Upper lobe of right lung (tissue), 1 donor: ENCODE results near the gene FEM1B. TPM values are rescaled to one million over a fixed set of nuclear protein-coding genes. Genes with fewer than 3 reads are reported as not detected.

Experiments
- ATAC-seq: fragments of 200-7000 bp; cut with Tn5 transposase; one replicate; pipeline ENCODE4 v1.9.1; 2020; ENCODE audit warnings: mild to moderate bottlenecking, moderate library complexity
- DNase-seq: peaks from one replicate; pipeline ENCODE4 v3.0.0-alpha.2; 2020
- H3K27ac ChIP-seq: fragments of 200-600 bp; one replicate; pipeline ENCODE4 v1.8.0; 2022
- H3K27me3 ChIP-seq: fragments of 200-600 bp; one replicate; pipeline ENCODE4 v1.8.0; 2022; ENCODE audit warnings: mild to moderate bottlenecking
- H3K36me3 ChIP-seq: fragments of 200-600 bp; one replicate; pipeline ENCODE4 v1.8.0; 2022
- H3K4me1 ChIP-seq: fragments of 200-600 bp; one replicate; pipeline ENCODE4 v1.8.0; 2022
- H3K4me3 ChIP-seq: fragments of 200-600 bp; one replicate; pipeline ENCODE4 v1.8.0; 2022; ENCODE audit warnings: mild to moderate bottlenecking
- H3K9me3 ChIP-seq: fragments of 200-600 bp; one replicate; pipeline ENCODE4 v1.8.0; 2022
- intact Hi-C: fragments of 100-400 bp; cut with DNase I; formaldehyde crosslinking; loops from one replicate; pipeline ENCODE4 v1.11.0; 2022
- total RNA-seq: library from RNA; stranded (reverse); fragmentation: NEBNext Ultra II Directional; extraction: Animal tissue kit (Norgen Biotek cat#: 25700); gene quantifications from one replicate; pipeline ENCODE4 v1.2.1, GENCODE V29; 2021
- TF ChIP-seq, protein P1 (sequence below): fragments of 200-600 bp; IDR thresholded peaks from one replicate; pipeline ENCODE4 v1.8.0; 2022; ENCODE audit warnings: antibody characterized with exemption
- donor health status: DM: no; HTN: yes; CAD: no; lungs with severe emphysema.

FEM1B gene
- total RNA-seq, 1 donor from 2014 or later, result 42.3 TPM

DNA sequence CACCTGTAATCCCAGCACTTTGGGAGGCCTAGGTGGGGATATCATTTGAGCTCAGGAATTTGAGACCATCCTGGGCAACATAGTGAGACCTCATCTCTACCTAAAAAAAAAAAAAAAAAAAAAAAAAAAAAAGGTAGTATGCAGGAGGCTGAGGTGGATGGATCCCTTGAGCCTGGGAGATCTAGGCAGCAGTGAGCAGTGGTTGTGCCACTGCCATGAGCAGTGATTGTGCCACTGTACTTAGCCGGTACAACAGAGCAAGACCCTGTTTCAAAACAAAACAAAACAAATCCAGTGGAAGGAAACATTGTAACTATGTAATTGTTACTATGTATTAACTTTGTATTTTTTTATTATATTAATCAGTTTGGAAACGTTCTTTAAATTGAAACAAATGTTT lies 5.9 kb downstream of the FEM1B start:
- intact Hi-C loops, result no loop called here
- DNase-seq, result no peak
- H3K36me3 ChIP-seq, result peaks cover 16% of the 10 kb centered on the region
- no peak overlapping the region for H3K4me3 ChIP-seq
- ATAC-seq, result no peak
- TF ChIP-seq, protein P1, sequence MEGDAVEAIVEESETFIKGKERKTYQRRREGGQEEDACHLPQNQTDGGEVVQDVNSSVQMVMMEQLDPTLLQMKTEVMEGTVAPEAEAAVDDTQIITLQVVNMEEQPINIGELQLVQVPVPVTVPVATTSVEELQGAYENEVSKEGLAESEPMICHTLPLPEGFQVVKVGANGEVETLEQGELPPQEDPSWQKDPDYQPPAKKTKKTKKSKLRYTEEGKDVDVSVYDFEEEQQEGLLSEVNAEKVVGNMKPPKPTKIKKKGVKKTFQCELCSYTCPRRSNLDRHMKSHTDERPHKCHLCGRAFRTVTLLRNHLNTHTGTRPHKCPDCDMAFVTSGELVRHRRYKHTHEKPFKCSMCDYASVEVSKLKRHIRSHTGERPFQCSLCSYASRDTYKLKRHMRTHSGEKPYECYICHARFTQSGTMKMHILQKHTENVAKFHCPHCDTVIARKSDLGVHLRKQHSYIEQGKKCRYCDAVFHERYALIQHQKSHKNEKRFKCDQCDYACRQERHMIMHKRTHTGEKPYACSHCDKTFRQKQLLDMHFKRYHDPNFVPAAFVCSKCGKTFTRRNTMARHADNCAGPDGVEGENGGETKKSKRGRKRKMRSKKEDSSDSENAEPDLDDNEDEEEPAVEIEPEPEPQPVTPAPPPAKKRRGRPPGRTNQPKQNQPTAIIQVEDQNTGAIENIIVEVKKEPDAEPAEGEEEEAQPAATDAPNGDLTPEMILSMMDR, result no peak
- H3K9me3 ChIP-seq, result no peaks in the 10 kb centered on the region
- H3K27me3 ChIP-seq, result no peaks in the 10 kb centered on the region
- H3K27ac ChIP-seq, result no peak overlapping the region
- peaks cover 64% of the 10 kb centered on the region for H3K4me1 ChIP-seq

DNA sequence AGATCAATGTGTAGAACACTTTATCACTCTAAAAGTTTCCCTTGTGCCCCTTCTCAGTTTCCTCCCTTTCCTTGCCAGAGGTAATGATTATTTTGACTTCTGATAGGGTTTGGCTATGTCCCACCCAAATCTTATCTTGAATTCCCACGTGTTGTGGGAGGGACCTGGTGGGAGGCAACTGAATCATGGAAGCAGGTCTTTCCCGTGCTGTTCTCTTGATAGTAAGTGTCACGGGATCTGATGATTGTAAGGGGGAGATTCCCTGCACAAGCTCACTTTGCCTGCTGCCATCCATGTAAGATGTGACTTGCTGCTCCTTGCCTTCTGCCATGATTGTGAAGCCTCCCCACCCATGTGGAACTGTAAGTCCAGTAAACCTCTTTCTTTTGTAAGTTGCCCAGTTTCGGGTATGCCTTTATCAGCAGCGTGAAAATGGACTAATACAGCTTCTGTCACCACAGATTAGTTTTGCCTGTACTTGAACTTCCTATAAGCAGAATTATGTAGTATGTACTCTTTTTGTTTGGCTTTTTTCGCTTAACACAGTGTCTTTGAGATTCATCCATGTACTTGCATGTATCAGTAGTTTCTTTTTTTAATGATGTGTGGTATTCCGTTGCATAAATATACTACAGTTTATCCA lies 7.2 kb downstream of the FEM1B start:
- DNase-seq (no peak), ATAC-seq (no peak)
- no peaks in the 10 kb centered on the region for H3K9me3 ChIP-seq
- no peak overlapping the region for H3K4me3 ChIP-seq
- TF ChIP-seq, protein P1, result no peak
- H3K36me3 ChIP-seq, result peaks cover 20% of the 10 kb centered on the region
- H3K27me3 ChIP-seq, result no peaks in the 10 kb centered on the region
- intact Hi-C loops, result no loop called here
- H3K4me1 ChIP-seq, result peaks cover 57% of the 10 kb centered on the region
- H3K27ac ChIP-seq, result no peak overlapping the region

DNA sequence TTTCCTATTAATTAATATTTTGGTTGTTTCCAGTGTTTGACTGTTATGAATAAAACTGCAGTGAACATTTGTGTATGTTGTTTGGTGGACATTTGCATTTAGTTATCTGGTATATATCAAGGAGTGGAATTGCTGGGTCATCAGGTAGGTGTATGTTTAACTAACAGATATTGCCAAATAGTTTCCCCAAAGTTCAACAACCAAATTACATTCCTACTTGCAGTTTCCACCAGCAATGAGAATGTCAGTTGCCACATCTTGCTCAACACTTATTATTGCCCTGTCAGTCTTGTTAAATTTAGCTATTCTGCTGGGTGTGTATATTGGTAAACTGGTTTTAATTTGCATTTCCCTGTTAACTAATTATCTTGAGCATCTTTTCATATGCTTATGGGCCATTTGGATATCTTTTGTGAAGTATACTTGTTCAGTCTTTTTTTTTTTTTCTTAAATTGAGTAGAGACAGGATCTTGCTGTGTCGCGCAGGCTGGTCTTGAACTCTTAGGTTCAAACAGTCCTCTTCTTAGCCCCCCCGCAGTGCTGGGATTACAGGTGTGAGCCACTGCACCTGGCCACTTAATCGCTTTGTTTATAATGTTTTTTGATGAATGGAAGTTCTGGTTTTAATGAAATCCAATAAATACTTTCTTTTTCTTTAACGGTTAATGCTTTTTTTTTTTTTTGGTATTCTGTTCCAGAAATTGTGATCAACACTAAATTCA lies 7.9 kb downstream of the FEM1B start:
- peaks cover 27% of the 10 kb centered on the region for H3K36me3 ChIP-seq
- intact Hi-C loops, result no loop called here
- DNase-seq (no peak), ATAC-seq (no peak)
- TF ChIP-seq, protein P1, result no peak
- H3K9me3 ChIP-seq, result no peaks in the 10 kb centered on the region
- H3K4me3 ChIP-seq, result no peak overlapping the region
- H3K27ac ChIP-seq, result no peak overlapping the region
- H3K4me1 ChIP-seq, result peaks cover 51% of the 10 kb centered on the region
- H3K27me3 ChIP-seq, result no peaks in the 10 kb centered on the region

DNA sequence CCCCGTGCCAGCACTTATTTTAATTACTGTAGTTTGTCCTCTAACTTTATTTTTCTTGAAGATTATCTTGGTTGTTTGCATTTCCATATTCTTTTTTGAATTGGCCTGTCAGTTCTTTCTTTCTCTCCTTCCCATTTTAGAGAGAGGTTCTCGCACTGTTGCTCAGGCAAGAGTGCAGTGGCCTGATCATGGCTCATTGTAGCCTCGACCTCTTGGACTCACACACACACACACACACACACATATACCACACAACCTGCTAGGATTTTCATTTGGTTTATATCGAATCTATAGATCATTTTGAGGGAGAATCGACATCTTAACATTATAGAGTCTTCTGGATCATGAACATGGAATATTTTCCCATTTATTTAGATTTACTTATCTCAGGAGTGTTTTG lies 8.7 kb downstream of the FEM1B start:
- intact Hi-C loops, result no loop called here
- no peak for ATAC-seq
- Histone ChIP-seq H3K4me1 (peaks cover 44% of the 10 kb centered on the region), H3K27me3 (no peaks in the 10 kb centered on the region), H3K27ac (no peak overlapping the region), H3K9me3 (no peaks in the 10 kb centered on the region), H3K36me3 (peaks cover 35% of the 10 kb centered on the region), H3K4me3 (no peak overlapping the region)
- TF ChIP-seq, protein P1, result no peak
- no peak for DNase-seq

DNA sequence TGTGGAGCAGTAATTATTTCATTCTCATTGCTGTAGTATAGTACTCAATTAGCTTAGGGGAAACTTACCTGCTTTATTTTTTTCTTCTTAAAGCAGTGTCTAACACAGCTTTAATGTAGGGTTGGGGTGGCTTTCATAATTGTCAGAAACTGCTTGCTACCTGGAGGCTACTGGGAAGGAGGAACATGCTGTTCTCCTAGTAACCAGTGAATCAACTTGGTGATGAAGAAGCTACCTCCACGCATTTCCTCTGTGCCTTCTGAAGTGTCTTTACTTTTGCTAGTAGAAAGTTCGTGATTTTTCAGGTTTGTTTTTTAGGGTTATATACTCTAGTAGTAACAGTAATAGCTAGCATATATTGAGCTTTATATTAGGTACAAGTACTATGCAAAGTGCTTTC lies 11.5 kb downstream of the FEM1B start:
- H3K4me1 ChIP-seq, result peaks cover 33% of the 10 kb centered on the region
- ATAC-seq (no peak), DNase-seq (no peak)
- intact Hi-C loops, result no loop called here
- H3K4me3 ChIP-seq, result no peak overlapping the region
- TF ChIP-seq, protein P1, result no peak
- peaks cover 58% of the 10 kb centered on the region for H3K36me3 ChIP-seq
- no peaks in the 10 kb centered on the region for H3K9me3 ChIP-seq
- H3K27me3 ChIP-seq, result no peaks in the 10 kb centered on the region
- H3K27ac ChIP-seq, result no peak overlapping the region
